GM12875 (cell line): ENCODE data around the gene DPP6.

ENCODE experiments used
- H3K4me3 ChIP-seq: one replicate; pipeline ENCODE4 v1.5.1; 2011; ENCODE audit warnings: low read depth, low read length, control low read depth
- CTCF ChIP-seq: IDR thresholded peaks from 2 replicates; pipeline ENCODE4 v1.5.1; 2011; ENCODE audit warnings: low read depth, mild to moderate bottlenecking, control low read depth, inconsistent platforms, low read length, moderate library complexity, borderline replicate concordance; ENCODE audit not compliant: insufficient read depth

Gene DPP6

GRCh38 chr7:154877031-154877430, 824.8 kb downstream of the DPP6 start:
- no peak for TF ChIP-seq CTCF
- no peak overlapping the region for H3K4me3 ChIP-seq

GRCh38 chr7:154879629-154880028, 827.4 kb downstream of the DPP6 start:
- H3K4me3 ChIP-seq, result no peak overlapping the region
- TF ChIP-seq CTCF, result no peak

GRCh38 chr7:154880513-154880912, 828.3 kb downstream of the DPP6 start:
- no peak overlapping the region for H3K4me3 ChIP-seq
- TF ChIP-seq CTCF, result no peak

GRCh38 chr7:154881026-154881425, 828.8 kb downstream of the DPP6 start:
- H3K4me3 ChIP-seq, result no peak overlapping the region
- no peak for TF ChIP-seq CTCF

- H3K4me3 ChIP-seq, result no peak overlapping the region
- TF ChIP-seq CTCF, result no peak
Observed at GRCh38 chr7:154881526-154881925, 829.3 kb downstream of the DPP6 start.

- no peak for TF ChIP-seq CTCF
- H3K4me3 ChIP-seq, result no peak overlapping the region
Observed at GRCh38 chr7:154882931-154883474, 830.8 kb downstream of the DPP6 start.

- H3K4me3 ChIP-seq, result no peak overlapping the region
- no peak for TF ChIP-seq CTCF
Observed at GRCh38 chr7:154884348-154884920, 832.2 kb downstream of the DPP6 start.
